Measurements from ENCODE around the gene KIAA1549. TPM values are rescaled to one million over a fixed set of nuclear protein-coding genes. Genes with fewer than 3 reads are reported as not detected.

The KIAA1549 gene
- total and polyA plus RNA-seq, 2 donors (not counting 1 experiment from before 2014, with no cell fraction given) = under 0.01 to 0.52 TPM

- ChIA-PET CTCF (interaction anchor here (0.9 kb wide), 1 partner anchor 17 kb away, joined by 3 read pairs; no protein-coding TSS in a partner anchor), POLR2A (no interaction called here)
- ATAC-seq (ENCODE audit: low read depth) = no peak
- Histone ChIP-seq H3K9ac (ENCODE audit: low read length) (no peak overlapping the region), H3K27me3 (replicated peaks in 1 of 4; ENCODE audit: control extremely low read depth in 1 of 4, control insufficient read depth in 3 of 4, insufficient read depth in 4 of 4, low read length in 3 of 4) (no peaks in the 10 kb centered on the region), H3K36me3 (replicated peaks in 1 of 2; ENCODE audit: control extremely low read depth in 1 of 2, control insufficient read depth in 1 of 2, extremely low read depth in 1 of 2, insufficient read depth in 2 of 2, low read length in 1 of 2) (no peaks in the 10 kb centered on the region), H3K4me2 (replicated peaks; ENCODE audit: low read depth, low read length, poor library complexity, severe bottlenecking) (no peak overlapping the region), H2AFZ (ENCODE audit: insufficient read depth, low read depth, low read length, poor library complexity, severe bottlenecking) (no peak overlapping the region), H3K27ac (ENCODE audit: low read length in 2 of 2) (no peak overlapping the region), H3K4me1 (ENCODE audit: control insufficient read depth in 2 of 2, insufficient read depth in 2 of 2, low read length in 2 of 2) (no peaks in the 10 kb centered on the region), H3K79me2 (ENCODE audit: control insufficient read depth, insufficient read depth, low read length) (no peaks in the 10 kb centered on the region), H3K4me3 (ENCODE audit: control extremely low read depth in 1 of 5, extremely low read depth in 1 of 5, insufficient read depth in 1 of 5, low read depth in 2 of 5, low read length in 4 of 5) (no peak overlapping the region), H3K9me3 (ENCODE audit: control extremely low read depth in 1 of 3, control insufficient read depth in 2 of 3, insufficient read depth in 1 of 3, low read length in 2 of 3) (no peaks in the 10 kb centered on the region), H4K20me1 (ENCODE audit: control insufficient read depth, insufficient read depth, low read length, poor library complexity, severe bottlenecking) (no peaks in the 10 kb centered on the region)
- no peaks in the 10 kb centered on the region for H3K4me1 Mint-ChIP-seq
- no peaks in the 10 kb centered on the region for H3K9me3 Mint-ChIP-seq (ENCODE audit: insufficient read depth)
- 98% methylated on average over 7 of the region's 10 CpGs for WGBS (ENCODE audit: insufficient coverage)
- no peak for TF ChIP-seq CTCF (IDR thresholded peaks at IDR 0.05)
- no peak for TF ChIP-seq EZH2 (IDR thresholded peaks at IDR 0.05; ENCODE audit: borderline replicate concordance, insufficient read depth, low read depth, low read length, poor library complexity, severe bottlenecking)
- DNase-seq = no peak
- H3K4me3 Mint-ChIP-seq = no peak overlapping the region
- intact Hi-C loops (cut with micrococcal nuclease) = no loop called here
- no peak overlapping the region for H3K27ac Mint-ChIP-seq
- H3K27me3 Mint-ChIP-seq = peaks cover 19% of the 10 kb centered on the region
These were observed 77.9 kb downstream of the KIAA1549 start for GRCh38 chr7:138903186-138903820.

GRCh38 chr7:138902161-138902560 lies 79.0 kb downstream of the KIAA1549 start:
- TF ChIP-seq CTCF (IDR thresholded peaks at IDR 0.05) (no peak), EZH2 (IDR thresholded peaks at IDR 0.05; ENCODE audit: borderline replicate concordance, insufficient read depth, low read depth, low read length, poor library complexity, severe bottlenecking) (no peak)
- no peaks in the 10 kb centered on the region for H3K9me3 ChIP-seq (ENCODE audit: control extremely low read depth in 1 of 3, control insufficient read depth in 2 of 3, insufficient read depth in 1 of 3, low read length in 2 of 3)
- peaks cover 22% of the 10 kb centered on the region for H3K27me3 Mint-ChIP-seq
- DNase-seq (no peak), ATAC-seq (ENCODE audit: low read depth) (no peak)
- H3K4me3 ChIP-seq (ENCODE audit: control extremely low read depth in 1 of 5, extremely low read depth in 1 of 5, insufficient read depth in 1 of 5, low read depth in 2 of 5, low read length in 4 of 5) = no peak overlapping the region
- no peak overlapping the region for H2AFZ ChIP-seq (ENCODE audit: insufficient read depth, low read depth, low read length, poor library complexity, severe bottlenecking)
- no peaks in the 10 kb centered on the region for H3K36me3 ChIP-seq (replicated peaks in 1 of 2; ENCODE audit: control extremely low read depth in 1 of 2, control insufficient read depth in 1 of 2, extremely low read depth in 1 of 2, insufficient read depth in 2 of 2, low read length in 1 of 2)
- H3K4me1 ChIP-seq (ENCODE audit: control insufficient read depth in 2 of 2, insufficient read depth in 2 of 2, low read length in 2 of 2) = no peaks in the 10 kb centered on the region
- no peaks in the 10 kb centered on the region for H3K9me3 Mint-ChIP-seq (ENCODE audit: insufficient read depth)
- H4K20me1 ChIP-seq (ENCODE audit: control insufficient read depth, insufficient read depth, low read length, poor library complexity, severe bottlenecking) = no peaks in the 10 kb centered on the region
- no peak overlapping the region for H3K9ac ChIP-seq (ENCODE audit: low read length)
- no peaks in the 10 kb centered on the region for H3K4me1 Mint-ChIP-seq
- no peaks in the 10 kb centered on the region for H3K79me2 ChIP-seq (ENCODE audit: control insufficient read depth, insufficient read depth, low read length)
- no peak overlapping the region for H3K4me3 Mint-ChIP-seq
- H3K4me2 ChIP-seq (replicated peaks; ENCODE audit: low read depth, low read length, poor library complexity, severe bottlenecking) = no peak overlapping the region
- CTCF ChIA-PET = interaction anchor here (0.9 kb wide), 1 partner anchor 16 kb away, joined by 3 read pairs; no protein-coding TSS in a partner anchor
- WGBS (ENCODE audit: insufficient coverage) = 77% methylated on average over 3 of the region's 3 CpGs
- H3K27me3 ChIP-seq (replicated peaks in 1 of 4; ENCODE audit: control extremely low read depth in 1 of 4, control insufficient read depth in 3 of 4, insufficient read depth in 4 of 4, low read length in 3 of 4) = no peaks in the 10 kb centered on the region
- intact Hi-C loops (cut with micrococcal nuclease) = no loop called here
- H3K27ac ChIP-seq (ENCODE audit: low read length in 2 of 2) = no peak overlapping the region
- no peak overlapping the region for H3K27ac Mint-ChIP-seq
- POLR2A ChIA-PET = no interaction called here

All from B cell (primary cell).